ENCODE measurements around the gene RPP25L.

Gene RPP25L

DNA sequence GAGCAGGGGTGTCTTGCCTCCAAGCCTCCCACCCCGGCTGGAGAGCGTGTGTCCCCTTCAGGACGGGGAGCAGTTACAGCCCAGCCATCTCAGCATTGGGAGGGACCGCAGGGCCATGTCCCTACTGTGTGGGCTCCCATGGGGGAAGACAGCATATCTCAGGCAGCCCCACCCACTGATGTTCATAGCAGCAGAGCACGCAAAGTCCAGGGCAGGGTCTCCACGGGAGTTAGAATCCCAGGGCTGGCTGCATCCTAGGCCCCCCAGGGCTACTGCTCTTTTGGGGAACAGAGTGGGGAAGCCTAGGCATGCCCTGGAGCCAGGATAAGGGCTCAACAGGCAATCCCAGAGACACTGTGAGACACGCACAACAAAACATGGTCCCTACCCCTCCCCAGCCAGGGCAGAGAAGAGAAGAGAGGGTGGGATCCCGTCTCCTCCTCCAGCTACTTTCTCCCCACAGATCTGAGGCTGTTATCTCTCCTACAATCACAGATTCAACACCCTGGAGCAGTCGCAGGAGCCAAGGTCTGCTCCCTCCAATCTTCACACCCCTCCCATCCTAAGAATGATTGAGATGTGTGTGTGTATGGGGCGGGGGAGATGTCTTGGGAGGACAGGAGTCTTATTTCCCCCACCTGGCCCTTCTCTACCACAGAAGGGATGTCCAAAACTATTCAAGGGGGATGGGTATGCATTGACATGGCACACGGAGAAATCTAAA is 25.8 kb downstream of the RPP25L start:
- no peak overlapping the region for H2BK12ac ChIP-seq (ENCODE audit: low read length)
- H3K79me2 ChIP-seq (ENCODE audit: control insufficient read depth, insufficient read depth, low read length, poor library complexity), result no peaks in the 10 kb centered on the region
- no peak overlapping the region for H4K91ac ChIP-seq (ENCODE audit: low read depth, low read length)
- H3K4me3 ChIP-seq (ENCODE audit: low read depth, low read length), result no peak overlapping the region
- H2BK120ac ChIP-seq (ENCODE audit: insufficient read depth, low read length, poor library complexity), result no peak overlapping the region
- H3K14ac ChIP-seq (ENCODE audit: low read length), result no peak overlapping the region
- WGBS (ENCODE audit: extremely low coverage, insufficient coverage, insufficient read length), result no CpG with 5 or more reads among the region's 11 CpGs
- H4K12ac ChIP-seq (ENCODE audit: low read depth, low read length), result no peak overlapping the region
- H4K8ac ChIP-seq (ENCODE audit: low read depth, low read length), result no peak overlapping the region
- H3K9me3 ChIP-seq (ENCODE audit: insufficient read depth, low read depth, low read length), result peaks cover 10% of the 10 kb centered on the region
- peaks cover 9 to 14% of the 10 kb centered on the region in 2 experiments for H3K4me1 ChIP-seq (ENCODE audit: control insufficient read depth in 1 of 2, insufficient read depth in 2 of 2, low read length in 2 of 2)
- H3K36me3 ChIP-seq (ENCODE audit: control insufficient read depth in 1 of 2, insufficient read depth in 2 of 2, low read length in 2 of 2), result no peaks in the 10 kb centered on the region
- DNase-seq, result no peak
- no peak overlapping the region for H3K27ac ChIP-seq (ENCODE audit: low read depth, low read length)
- H2BK5ac ChIP-seq (ENCODE audit: low read depth, low read length, poor library complexity), result no peak overlapping the region
- H2AFZ ChIP-seq (ENCODE audit: insufficient read depth, low read length, poor library complexity), result no peak overlapping the region
- H3K9ac ChIP-seq (ENCODE audit: low read length), result no peak overlapping the region
- no peaks in the 10 kb centered on the region for H3K79me1 ChIP-seq (ENCODE audit: low read length)
- H2AK5ac ChIP-seq (ENCODE audit: low read length), result no peak overlapping the region
- no peak overlapping the region for H3K23ac ChIP-seq (ENCODE audit: low read length)
- no peak overlapping the region for H3K18ac ChIP-seq (ENCODE audit: low read length)
- H3K4ac ChIP-seq (ENCODE audit: low read depth, low read length), result no peak overlapping the region
- H3K4me2 ChIP-seq (ENCODE audit: low read length), result no peak overlapping the region
- peaks cover 65% of the 10 kb centered on the region for H3K27me3 ChIP-seq (ENCODE audit: insufficient read depth, low read length)

DNA sequence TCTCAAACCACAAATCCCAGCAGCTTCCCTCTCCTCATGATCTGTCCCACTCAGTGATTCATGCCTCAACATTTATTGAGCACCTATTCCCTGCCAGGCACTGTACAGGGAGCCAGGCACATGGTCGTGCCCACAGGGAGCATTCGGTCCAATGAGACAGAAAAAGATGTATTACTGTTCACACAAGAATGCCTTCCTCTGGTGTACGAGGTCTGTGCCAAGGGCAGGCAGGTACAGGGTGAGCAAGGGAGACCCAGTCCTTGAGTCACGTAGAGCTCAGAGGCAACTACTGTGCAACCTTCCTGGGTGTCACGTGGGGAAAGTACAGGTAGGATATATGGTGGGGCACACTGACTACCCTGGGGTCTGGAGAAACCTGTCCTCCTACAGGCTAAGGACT is 26.9 kb downstream of the RPP25L start:
- H2BK5ac ChIP-seq (ENCODE audit: low read depth, low read length, poor library complexity), result no peak overlapping the region
- no peaks in the 10 kb centered on the region for H3K79me1 ChIP-seq (ENCODE audit: low read length)
- no peak overlapping the region for H4K91ac ChIP-seq (ENCODE audit: low read depth, low read length)
- no peak overlapping the region for H3K4me3 ChIP-seq (ENCODE audit: low read depth, low read length)
- no peak for DNase-seq
- no peak overlapping the region for H4K12ac ChIP-seq (ENCODE audit: low read depth, low read length)
- no peak overlapping the region for H3K4me2 ChIP-seq (ENCODE audit: low read length)
- no peak overlapping the region for H3K23ac ChIP-seq (ENCODE audit: low read length)
- no CpG with 5 or more reads among the region's 5 CpGs for WGBS (ENCODE audit: extremely low coverage, insufficient coverage, insufficient read length)
- H4K8ac ChIP-seq (ENCODE audit: low read depth, low read length), result no peak overlapping the region
- H3K4me1 ChIP-seq (ENCODE audit: control insufficient read depth in 1 of 2, insufficient read depth in 2 of 2, low read length in 2 of 2), result peaks cover 3 to 7% of the 10 kb centered on the region in 2 experiments
- peaks cover 10% of the 10 kb centered on the region for H3K9me3 ChIP-seq (ENCODE audit: insufficient read depth, low read depth, low read length)
- H3K27ac ChIP-seq (ENCODE audit: low read depth, low read length), result no peak overlapping the region
- H3K79me2 ChIP-seq (ENCODE audit: control insufficient read depth, insufficient read depth, low read length, poor library complexity), result no peaks in the 10 kb centered on the region
- H3K14ac ChIP-seq (ENCODE audit: low read length), result no peak overlapping the region
- no peak overlapping the region for H2AK5ac ChIP-seq (ENCODE audit: low read length)
- H3K9ac ChIP-seq (ENCODE audit: low read length), result no peak overlapping the region
- no peak overlapping the region for H3K4ac ChIP-seq (ENCODE audit: low read depth, low read length)
- no peak overlapping the region for H2BK120ac ChIP-seq (ENCODE audit: insufficient read depth, low read length, poor library complexity)
- no peak overlapping the region for H2BK12ac ChIP-seq (ENCODE audit: low read length)
- no peaks in the 10 kb centered on the region for H3K36me3 ChIP-seq (ENCODE audit: control insufficient read depth in 1 of 2, insufficient read depth in 2 of 2, low read length in 2 of 2)
- H3K27me3 ChIP-seq (ENCODE audit: insufficient read depth, low read length), result peaks cover 64% of the 10 kb centered on the region
- no peak overlapping the region for H3K18ac ChIP-seq (ENCODE audit: low read length)
- no peak overlapping the region for H2AFZ ChIP-seq (ENCODE audit: insufficient read depth, low read length, poor library complexity)

DNA sequence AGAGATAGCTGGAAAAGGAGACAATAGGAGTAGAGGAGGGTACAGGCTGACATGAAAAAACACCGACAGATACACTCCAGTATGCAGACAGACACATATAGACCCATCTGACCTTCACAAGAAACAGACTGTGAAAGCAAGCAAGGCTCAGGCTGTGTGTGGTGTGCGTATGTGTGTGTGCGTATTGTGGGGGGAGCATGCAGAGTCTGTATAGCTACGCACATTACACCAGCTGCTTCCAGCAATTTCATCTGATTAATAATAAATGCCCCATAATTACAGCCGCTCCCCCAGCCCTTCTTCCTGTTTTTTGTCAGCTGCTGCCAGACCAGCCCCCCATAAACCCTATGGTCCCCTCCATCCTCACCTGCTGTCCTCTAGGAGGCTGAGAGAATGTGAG is 29.1 kb downstream of the RPP25L start:
- no peak overlapping the region for H3K14ac ChIP-seq (ENCODE audit: low read length)
- H3K4me2 ChIP-seq (ENCODE audit: low read length), result no peak overlapping the region
- H2BK5ac ChIP-seq (ENCODE audit: low read depth, low read length, poor library complexity), result no peak overlapping the region
- no peak overlapping the region for H2BK120ac ChIP-seq (ENCODE audit: insufficient read depth, low read length, poor library complexity)
- H4K8ac ChIP-seq (ENCODE audit: low read depth, low read length), result no peak overlapping the region
- no peak overlapping the region for H4K12ac ChIP-seq (ENCODE audit: low read depth, low read length)
- H3K23ac ChIP-seq (ENCODE audit: low read length), result no peak overlapping the region
- H4K91ac ChIP-seq (ENCODE audit: low read depth, low read length), result no peak overlapping the region
- peaks cover 6% of the 10 kb centered on the region for H3K9me3 ChIP-seq (ENCODE audit: insufficient read depth, low read depth, low read length)
- peaks cover 63% of the 10 kb centered on the region for H3K27me3 ChIP-seq (ENCODE audit: insufficient read depth, low read length)
- no peak overlapping the region for H3K4me3 ChIP-seq (ENCODE audit: low read depth, low read length)
- H2AK5ac ChIP-seq (ENCODE audit: low read length), result no peak overlapping the region
- no peaks in the 10 kb centered on the region for H3K36me3 ChIP-seq (ENCODE audit: control insufficient read depth in 1 of 2, insufficient read depth in 2 of 2, low read length in 2 of 2)
- H3K79me1 ChIP-seq (ENCODE audit: low read length), result no peaks in the 10 kb centered on the region
- no peak for DNase-seq
- no peak overlapping the region for H3K4ac ChIP-seq (ENCODE audit: low read depth, low read length)
- H2BK12ac ChIP-seq (ENCODE audit: low read length), result no peak overlapping the region
- H2AFZ ChIP-seq (ENCODE audit: insufficient read depth, low read length, poor library complexity), result no peak overlapping the region
- H3K79me2 ChIP-seq (ENCODE audit: control insufficient read depth, insufficient read depth, low read length, poor library complexity), result no peaks in the 10 kb centered on the region
- no peak overlapping the region for H3K27ac ChIP-seq (ENCODE audit: low read depth, low read length)
- H3K18ac ChIP-seq (ENCODE audit: low read length), result no peak overlapping the region
- WGBS (ENCODE audit: extremely low coverage, insufficient coverage, insufficient read length), result no CpG with 5 or more reads among the region's 5 CpGs
- H3K9ac ChIP-seq (ENCODE audit: low read length), result no peak overlapping the region
- peaks cover 0 to 2% of the 10 kb centered on the region in 2 experiments for H3K4me1 ChIP-seq (ENCODE audit: control insufficient read depth in 1 of 2, insufficient read depth in 2 of 2, low read length in 2 of 2)

DNA sequence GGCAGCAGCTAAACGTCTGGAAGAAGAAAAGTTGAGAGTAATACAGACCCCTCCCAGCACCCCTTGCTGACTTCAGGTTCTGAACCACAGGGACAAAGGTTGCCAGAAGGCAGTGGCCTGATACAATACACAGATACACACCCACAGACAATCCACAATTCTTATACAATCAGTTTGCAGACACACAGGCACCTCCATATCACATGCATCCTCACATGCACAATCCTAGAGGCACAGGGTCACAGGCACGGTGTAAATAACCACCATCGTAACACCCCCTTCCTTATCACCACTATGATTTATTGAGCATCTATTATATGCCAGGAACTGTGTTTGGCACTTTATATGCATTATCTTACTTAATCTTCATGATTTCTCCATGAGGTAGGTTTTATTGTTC is 30.6 kb downstream of the RPP25L start:
- DNase-seq, result no peak
- H2BK12ac ChIP-seq (ENCODE audit: low read length), result no peak overlapping the region
- no peak overlapping the region for H3K18ac ChIP-seq (ENCODE audit: low read length)
- H3K36me3 ChIP-seq (ENCODE audit: control insufficient read depth in 1 of 2, insufficient read depth in 2 of 2, low read length in 2 of 2), result no peaks in the 10 kb centered on the region
- H2BK120ac ChIP-seq (ENCODE audit: insufficient read depth, low read length, poor library complexity), result no peak overlapping the region
- H3K4ac ChIP-seq (ENCODE audit: low read depth, low read length), result no peak overlapping the region
- H3K27ac ChIP-seq (ENCODE audit: low read depth, low read length), result no peak overlapping the region
- no peaks in the 10 kb centered on the region for H3K79me1 ChIP-seq (ENCODE audit: low read length)
- H3K9ac ChIP-seq (ENCODE audit: low read length), result no peak overlapping the region
- no peak overlapping the region for H4K8ac ChIP-seq (ENCODE audit: low read depth, low read length)
- WGBS (ENCODE audit: extremely low coverage, insufficient coverage, insufficient read length), result no CpG with 5 or more reads among the region's 3 CpGs
- H3K14ac ChIP-seq (ENCODE audit: low read length), result no peak overlapping the region
- peaks cover 2% of the 10 kb centered on the region in 2 experiments for H3K4me1 ChIP-seq (ENCODE audit: control insufficient read depth in 1 of 2, insufficient read depth in 2 of 2, low read length in 2 of 2)
- no peaks in the 10 kb centered on the region for H3K79me2 ChIP-seq (ENCODE audit: control insufficient read depth, insufficient read depth, low read length, poor library complexity)
- peaks cover 59% of the 10 kb centered on the region for H3K27me3 ChIP-seq (ENCODE audit: insufficient read depth, low read length)
- H2AFZ ChIP-seq (ENCODE audit: insufficient read depth, low read length, poor library complexity), result no peak overlapping the region
- no peak overlapping the region for H3K23ac ChIP-seq (ENCODE audit: low read length)
- no peak overlapping the region for H2AK5ac ChIP-seq (ENCODE audit: low read length)
- no peak overlapping the region for H4K12ac ChIP-seq (ENCODE audit: low read depth, low read length)
- H3K4me3 ChIP-seq (ENCODE audit: low read depth, low read length), result no peak overlapping the region
- H4K91ac ChIP-seq (ENCODE audit: low read depth, low read length), result no peak overlapping the region
- no peak overlapping the region for H2BK5ac ChIP-seq (ENCODE audit: low read depth, low read length, poor library complexity)
- no peak overlapping the region for H3K4me2 ChIP-seq (ENCODE audit: low read length)
- peaks cover 6% of the 10 kb centered on the region for H3K9me3 ChIP-seq (ENCODE audit: insufficient read depth, low read depth, low read length)

Data from trophoblast cell (in vitro differentiated cells and primary cell).